B cell (primary cell): ENCODE results near the gene ZNF541.

ENCODE experiments used
- EZH2 ChIP-seq: IDR thresholded peaks from 2 replicates; pipeline ENCODE4 v1.6.1; 2012; ENCODE audit warnings: borderline replicate concordance, low read depth, mild to moderate bottlenecking, moderate library complexity, low read length; ENCODE audit not compliant: insufficient read depth, poor library complexity, severe bottlenecking
- TF ChIP-seq, protein P1 (sequence below): fragments of 200-600 bp; IDR thresholded peaks from one replicate; pipeline ENCODE4 v1.8.0; 2022; ENCODE audit warnings: antibody characterized with exemption, mild to moderate bottlenecking

DNA sequence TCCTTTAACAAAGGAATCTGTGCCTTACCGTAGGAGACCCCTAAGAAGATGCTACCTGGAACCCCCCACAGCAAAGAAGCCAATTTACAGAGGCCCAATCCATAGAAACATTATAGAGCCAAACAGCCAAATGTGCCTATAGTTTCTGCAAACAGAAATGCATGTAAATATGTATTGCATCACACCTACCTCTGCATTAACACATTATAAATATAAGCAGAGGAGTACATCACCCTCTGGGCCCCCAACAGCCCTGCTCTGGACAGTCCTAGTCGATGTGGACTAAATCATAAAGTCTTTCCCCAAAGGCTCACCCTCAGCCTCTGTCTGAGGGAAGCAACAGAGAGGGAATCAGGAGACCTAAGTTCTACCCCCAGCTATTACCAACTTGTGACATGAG lies 25.7 kb downstream of the ZNF541 start:
- TF ChIP-seq, protein P1, sequence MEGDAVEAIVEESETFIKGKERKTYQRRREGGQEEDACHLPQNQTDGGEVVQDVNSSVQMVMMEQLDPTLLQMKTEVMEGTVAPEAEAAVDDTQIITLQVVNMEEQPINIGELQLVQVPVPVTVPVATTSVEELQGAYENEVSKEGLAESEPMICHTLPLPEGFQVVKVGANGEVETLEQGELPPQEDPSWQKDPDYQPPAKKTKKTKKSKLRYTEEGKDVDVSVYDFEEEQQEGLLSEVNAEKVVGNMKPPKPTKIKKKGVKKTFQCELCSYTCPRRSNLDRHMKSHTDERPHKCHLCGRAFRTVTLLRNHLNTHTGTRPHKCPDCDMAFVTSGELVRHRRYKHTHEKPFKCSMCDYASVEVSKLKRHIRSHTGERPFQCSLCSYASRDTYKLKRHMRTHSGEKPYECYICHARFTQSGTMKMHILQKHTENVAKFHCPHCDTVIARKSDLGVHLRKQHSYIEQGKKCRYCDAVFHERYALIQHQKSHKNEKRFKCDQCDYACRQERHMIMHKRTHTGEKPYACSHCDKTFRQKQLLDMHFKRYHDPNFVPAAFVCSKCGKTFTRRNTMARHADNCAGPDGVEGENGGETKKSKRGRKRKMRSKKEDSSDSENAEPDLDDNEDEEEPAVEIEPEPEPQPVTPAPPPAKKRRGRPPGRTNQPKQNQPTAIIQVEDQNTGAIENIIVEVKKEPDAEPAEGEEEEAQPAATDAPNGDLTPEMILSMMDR: no peak
- no peak for TF ChIP-seq EZH2
